GM18867 (cell line): Measurements from ENCODE around the gene DOCK4.
"Not testable (repeated sequence)": the region's sequence is repeated elsewhere in the genome, so short reads cannot be mapped to it uniquely, and the experiment has no call there.

Source experiments
- ATAC-seq: cut with Tn5 transposase; IDR thresholded peaks from one replicate; pipeline ENCODE4 v1.9.1; 2021; ENCODE audit warnings: mild to moderate bottlenecking, moderate library complexity; ENCODE audit not compliant: unreplicated experiment

The DOCK4 gene

GRCh38 chr7:111917404-111917803 lies 288.8 kb downstream of the DOCK4 start:
- ATAC-seq, result not testable (repeated sequence)

GRCh38 chr7:111914291-111914690 lies 291.9 kb downstream of the DOCK4 start:
- ATAC-seq, result no peak

- ATAC-seq, result no peak
Observed at GRCh38 chr7:111911166-111911961, 294.8 kb downstream of the DOCK4 start.

GRCh38 chr7:111910656-111911055 lies 295.5 kb downstream of the DOCK4 start:
- ATAC-seq, result no peak

- ATAC-seq, result not testable (repeated sequence)
Observed at GRCh38 chr7:111908673-111909072, 297.5 kb downstream of the DOCK4 start.

- ATAC-seq, result no peak
Observed at GRCh38 chr7:111903797-111904196, 302.4 kb downstream of the DOCK4 start.

- no peak for ATAC-seq
Observed at GRCh38 chr7:111903016-111903415, 303.2 kb downstream of the DOCK4 start.

- no peak for ATAC-seq
Observed at GRCh38 chr7:111900283-111900682, 305.9 kb downstream of the DOCK4 start.

GRCh38 chr7:111895049-111895448 lies 311.1 kb downstream of the DOCK4 start:
- ATAC-seq, result no peak

- no peak for ATAC-seq
Observed at GRCh38 chr7:111894518-111894917, 311.7 kb downstream of the DOCK4 start.

- no peak for ATAC-seq
Observed at GRCh38 chr7:111893190-111893589, 313.0 kb downstream of the DOCK4 start.

GRCh38 chr7:111892588-111892987 lies 313.6 kb downstream of the DOCK4 start:
- no peak for ATAC-seq

- ATAC-seq, result no peak
Observed at GRCh38 chr7:111887734-111888133, 318.5 kb downstream of the DOCK4 start.

- no peak for ATAC-seq
Observed at GRCh38 chr7:111886233-111886632, 320.0 kb downstream of the DOCK4 start.

- ATAC-seq, result no peak
Observed at GRCh38 chr7:111883241-111883640, 323.0 kb downstream of the DOCK4 start.

GRCh38 chr7:111878785-111879184 lies 327.4 kb downstream of the DOCK4 start:
- ATAC-seq, result no peak

GRCh38 chr7:111877931-111878330 lies 328.3 kb downstream of the DOCK4 start:
- ATAC-seq, result no peak

GRCh38 chr7:111873963-111874690 lies 332.1 kb downstream of the DOCK4 start:
- ATAC-seq, result no peak

- ATAC-seq, result no peak
Observed at GRCh38 chr7:111873326-111873646, 332.9 kb downstream of the DOCK4 start.

GRCh38 chr7:111872450-111873325 lies 333.5 kb downstream of the DOCK4 start:
- ATAC-seq, result no peak

GRCh38 chr7:111871283-111871682 lies 334.9 kb downstream of the DOCK4 start:
- no peak for ATAC-seq
